Activated CD4-positive, alpha-beta T cell treated with anti-CD3 and anti-CD28 coated beads, Interleukin-2, amount 50 U/mL, for 16 hours (primary cell): ENCODE data around the gene MRO.
"Not testable (repeated sequence)": the region's sequence is repeated elsewhere in the genome, so short reads cannot be mapped to it uniquely, and the experiment has no call there.

Experiments used
- DNase-seq: peaks from one replicate; pipeline ENCODE4 v3.0.0-alpha.2; 2020

MRO gene

GRCh38 chr18:50790948-50791347 is 28.9 kb downstream of the MRO start:
- no peak for DNase-seq

GRCh38 chr18:50790241-50790640 is 29.6 kb downstream of the MRO start:
- no peak for DNase-seq

DNA sequence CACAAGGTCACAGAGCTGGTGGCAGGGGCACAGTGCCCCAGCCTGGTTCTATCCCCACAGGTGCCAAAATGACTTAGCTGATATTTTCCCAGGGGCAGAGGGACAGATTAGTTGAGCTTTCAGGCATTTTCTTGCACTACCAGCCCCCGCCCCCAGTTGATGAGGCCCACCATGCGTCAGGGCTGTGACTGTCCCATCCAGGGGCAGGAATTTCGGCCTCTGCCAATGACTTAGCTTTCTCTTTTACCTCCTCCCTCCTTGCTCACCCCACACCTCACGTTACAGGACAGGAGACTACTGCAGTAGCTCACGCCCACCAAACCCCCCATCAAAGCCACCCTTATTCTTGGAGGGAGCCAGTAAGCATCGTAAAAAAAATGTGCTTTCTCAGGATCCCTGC is 31.5 kb downstream of the MRO start:
- no peak for DNase-seq

- no peak for DNase-seq
Observed at GRCh38 chr18:50786864-50787263, 33.0 kb downstream of the MRO start.

DNA sequence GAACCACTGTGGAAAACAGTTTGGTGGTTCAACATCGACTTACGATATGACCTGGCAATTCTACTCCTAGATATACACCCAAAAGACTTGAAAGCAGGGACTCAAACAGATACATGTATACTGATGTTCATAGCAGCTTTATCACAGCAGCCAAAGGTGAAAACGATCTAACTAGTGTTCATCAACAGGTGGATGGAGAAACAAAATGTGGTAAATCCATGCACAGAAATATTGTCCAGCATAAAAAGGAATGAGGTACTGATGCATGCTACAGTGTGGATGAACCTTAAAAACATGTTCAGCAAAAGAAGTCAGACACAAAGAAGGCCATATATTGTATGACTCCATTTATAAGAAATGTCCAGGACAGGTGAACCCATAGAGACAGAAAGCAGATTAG is 36.3 kb downstream of the MRO start:
- DNase-seq, result no peak

GRCh38 chr18:50779021-50779420 is 40.8 kb downstream of the MRO start:
- not testable (repeated sequence) for DNase-seq

DNA sequence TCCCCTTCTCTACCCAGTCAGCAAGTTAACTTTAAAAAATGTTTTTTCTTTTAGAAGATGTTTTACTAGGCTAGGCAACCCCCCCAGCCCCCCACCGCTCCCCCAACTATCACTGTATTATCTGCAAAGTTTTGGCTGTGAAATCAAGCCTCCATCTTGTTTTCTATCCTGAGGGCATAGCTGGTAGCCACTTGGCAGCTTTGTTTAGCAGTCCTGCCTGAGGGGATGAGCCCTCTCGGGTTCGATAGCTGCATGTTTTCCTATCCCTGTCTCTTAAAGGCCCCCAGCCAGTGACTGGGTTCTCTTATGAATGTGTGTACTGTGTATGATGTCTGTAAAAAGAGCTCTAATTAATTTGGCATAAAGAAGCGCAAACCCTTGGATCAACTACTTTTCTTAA is 43.4 kb downstream of the MRO start:
- no peak for DNase-seq

DNA sequence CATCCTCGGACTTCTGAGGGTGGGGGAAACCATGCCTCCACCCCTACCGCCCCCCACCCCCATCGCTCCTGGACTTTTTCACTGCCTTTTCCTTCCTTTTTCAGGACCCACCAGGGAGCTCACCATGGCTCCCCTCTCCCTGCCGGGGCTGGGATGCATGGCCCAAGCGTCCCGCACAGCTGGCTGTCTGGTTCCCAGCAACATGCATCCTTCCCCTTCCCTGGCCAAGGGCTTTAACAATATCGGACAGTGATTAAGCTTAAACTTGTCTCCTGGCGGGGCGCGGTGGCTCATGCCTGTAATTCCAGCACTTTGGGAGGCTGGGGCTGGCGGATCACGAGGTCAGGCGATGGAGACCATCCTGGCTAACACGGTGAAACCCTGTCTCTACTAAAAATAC is 44.1 kb downstream of the MRO start:
- no peak for DNase-seq

GRCh38 chr18:50775207-50775606 is 44.6 kb downstream of the MRO start:
- DNase-seq, result no peak

DNA sequence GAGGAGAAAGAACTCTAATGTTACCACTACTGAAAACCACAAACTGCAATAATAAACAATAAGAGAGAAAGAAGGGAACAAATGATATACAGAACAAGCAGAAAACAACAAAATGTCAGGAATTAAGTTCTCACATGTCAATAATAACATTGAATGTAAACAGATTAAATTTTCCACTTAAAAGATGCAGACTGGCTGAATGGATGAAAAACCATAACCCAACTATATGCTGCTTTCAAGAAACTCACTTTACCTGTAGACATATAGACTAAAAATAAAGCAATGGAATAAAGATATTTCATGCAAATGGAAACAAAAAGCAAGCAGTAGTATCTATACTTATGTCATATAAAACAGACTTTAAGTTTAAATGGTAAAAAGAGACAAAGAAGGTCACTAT is 50.4 kb downstream of the MRO start:
- no peak for DNase-seq

DNA sequence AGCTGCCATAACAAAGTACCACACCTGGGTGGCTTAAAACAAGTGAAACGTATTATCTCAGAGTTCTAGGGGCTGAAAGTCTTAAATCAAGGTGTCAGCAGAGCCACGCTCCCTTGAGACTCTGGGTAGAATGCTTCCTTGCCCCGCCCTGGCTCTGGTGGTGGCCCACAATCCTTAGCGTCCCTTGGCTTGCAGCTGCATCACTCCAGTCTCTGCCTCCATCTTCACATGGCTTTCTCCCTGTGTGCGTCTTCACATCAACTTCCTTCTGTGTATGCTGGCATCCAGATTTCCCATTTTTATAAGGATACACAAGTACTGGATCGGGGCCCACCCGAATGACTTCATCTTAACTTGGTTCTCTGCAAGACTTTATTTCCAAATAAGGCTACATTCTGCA is 62.5 kb downstream of the MRO start:
- DNase-seq, result no peak

GRCh38 chr18:50754297-50754696 is 65.5 kb downstream of the MRO start:
- no peak for DNase-seq

DNA sequence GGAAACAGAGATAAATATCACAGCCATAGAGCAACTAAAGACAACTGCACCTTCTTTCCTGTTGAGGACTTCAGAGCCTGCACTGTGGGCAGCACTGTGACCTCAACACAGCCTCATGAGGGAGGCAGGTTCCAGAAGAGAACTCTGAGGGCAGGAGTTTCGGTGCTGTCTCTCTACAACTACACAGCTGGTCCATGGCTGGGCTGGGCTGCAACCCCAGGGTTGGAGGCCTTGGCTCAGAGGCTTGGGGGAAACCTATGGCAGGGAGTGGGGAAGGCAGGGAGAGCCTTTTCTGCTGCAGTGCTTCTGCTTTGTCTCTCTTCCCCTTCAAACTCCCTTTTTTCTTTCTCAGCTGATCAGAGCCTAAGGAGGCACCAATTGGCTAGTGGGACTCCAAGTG is 66.5 kb downstream of the MRO start:
- no peak for DNase-seq

GRCh38 chr18:50751947-50752346 is 67.9 kb downstream of the MRO start:
- no peak for DNase-seq

- no peak for DNase-seq
Observed at GRCh38 chr18:50751490-50751889, 68.3 kb downstream of the MRO start.

DNA sequence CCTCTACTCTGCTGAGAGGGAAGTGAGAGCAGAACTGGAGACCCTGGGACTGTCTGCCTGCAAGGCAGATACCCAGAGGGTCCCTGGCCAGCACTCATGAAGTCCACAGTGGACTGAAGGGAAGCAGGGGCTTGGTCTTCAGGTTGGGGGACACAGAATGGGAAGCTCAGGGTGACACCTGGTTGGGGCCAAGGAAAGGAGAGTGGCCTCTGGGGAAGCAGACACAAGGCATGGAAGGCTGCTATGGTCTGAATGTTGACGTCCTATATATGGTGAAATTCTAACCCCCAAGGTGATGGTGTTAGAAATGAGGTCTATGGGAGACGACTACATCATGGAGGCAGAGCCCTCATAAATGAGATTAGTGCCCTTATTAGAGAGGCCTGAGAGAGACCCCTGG is 69.3 kb downstream of the MRO start:
- DNase-seq, result no peak

GRCh38 chr18:50749945-50750344 is 69.9 kb downstream of the MRO start:
- no peak for DNase-seq

DNA sequence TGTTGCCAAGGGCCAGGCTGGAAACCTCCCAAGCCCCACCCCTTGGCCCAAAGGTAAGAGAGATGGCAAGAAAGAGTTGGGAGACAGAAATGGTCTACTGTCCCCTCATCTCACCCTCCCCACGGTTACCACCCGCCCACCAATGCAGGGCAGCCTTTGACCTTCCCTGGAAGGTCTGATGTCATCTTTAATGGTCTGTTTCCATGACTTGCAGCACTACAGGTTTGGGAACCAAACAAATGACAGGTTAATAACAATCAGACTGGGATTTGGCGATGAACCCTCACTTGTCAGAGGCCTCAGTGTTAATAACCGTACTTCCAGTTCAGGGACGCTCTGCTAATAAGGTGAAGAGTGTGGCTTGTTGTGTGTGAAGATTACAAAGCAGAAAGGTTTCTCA is 70.4 kb downstream of the MRO start:
- no peak for DNase-seq

GRCh38 chr18:50748243-50749229 is 71.3 kb downstream of the MRO start:
- no peak for DNase-seq

- DNase-seq, result no peak
Observed at GRCh38 chr18:50747849-50748242, 72.0 kb downstream of the MRO start.

DNA sequence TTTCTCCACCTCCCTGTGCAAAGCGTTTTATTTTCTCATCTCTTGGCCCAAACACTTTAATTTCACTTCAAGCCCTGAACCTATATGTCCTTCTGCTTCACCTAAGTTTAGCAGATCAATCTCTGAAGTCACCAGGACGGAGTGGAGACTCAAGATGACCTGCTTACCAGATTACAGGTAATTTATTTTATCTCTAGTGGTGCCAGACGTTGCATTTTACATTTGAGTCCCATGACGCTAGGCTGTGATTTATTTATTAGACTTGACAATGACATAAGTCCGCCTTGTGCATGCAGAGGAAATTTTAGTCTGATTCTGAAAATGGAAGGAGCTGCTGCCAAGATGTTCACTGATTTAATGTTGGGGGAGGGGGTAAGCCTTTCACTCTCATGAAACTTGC is 73.9 kb downstream of the MRO start:
- no peak for DNase-seq
